ENCODE data around the gene DNM1L. TPM values are rescaled to one million over a fixed set of nuclear protein-coding genes. Genes with fewer than 3 reads are reported as not detected.
"Not testable (repeated sequence)": the region's sequence is repeated elsewhere in the genome, so short reads cannot be mapped to it uniquely, and the experiment has no call there.

The DNM1L gene
- polyA plus RNA-seq, 1 of the 3 experiments (the other 2 are of a cell fraction) = 26.6 TPM

GRCh38 chr12:32718926-32719325 is 39.8 kb downstream of the DNM1L start:
- no peaks in the 10 kb centered on the region for H3K9me2 ChIP-seq
- no peak overlapping the region for H3K4me3 ChIP-seq (ENCODE audit: low read depth in 2 of 2, low read length in 1 of 2)
- TF ChIP-seq GATA2 (CRISPR knock-in tag; IDR thresholded peaks at IDR 0.05) (no peak), NRF1 (IDR thresholded peaks at IDR 0.05; ENCODE audit: low read depth, low read length) (no peak), PBX3 (IDR thresholded peaks at IDR 0.05) (no peak), JUND (IDR thresholded peaks at IDR 0.05) (no peak)
- CTCF ChIA-PET = interaction anchor here (0.6 kb wide), 1 partner anchor 29 kb away, joined by 3 read pairs; no protein-coding TSS in a partner anchor
- H4K20me1 ChIP-seq (ENCODE audit: insufficient read depth) = no peaks in the 10 kb centered on the region
- no peaks in the 10 kb centered on the region for H3K9me3 ChIP-seq
- H3K4me2 ChIP-seq = no peak overlapping the region
- H3K9ac ChIP-seq = no peak overlapping the region
- no peaks in the 10 kb centered on the region for H3K27me3 ChIP-seq (ENCODE audit: insufficient read depth)
- 96% methylated on average over 2 of the region's 2 CpGs for WGBS (ENCODE audit: low lambda C conversion rate)
- POLR2A ChIA-PET = no interaction called here
- no peak overlapping the region for H3K27ac ChIP-seq (ENCODE audit: low read depth in 2 of 2, low read length in 1 of 2)
- H3K4me1 ChIP-seq (ENCODE audit: control insufficient read depth in 1 of 2, insufficient read depth in 2 of 2, low read depth in 1 of 2, low read length in 1 of 2) = no peaks in the 10 kb centered on the region
- H3K79me2 ChIP-seq (ENCODE audit: insufficient read depth) = no peaks in the 10 kb centered on the region
- H3F3A ChIP-seq (replicated peaks; ENCODE audit: insufficient read depth) = peaks cover 12% of the 10 kb centered on the region
- no peak overlapping the region for H2AFZ ChIP-seq (ENCODE audit: low read depth)
- no peak for DNase-seq
- H3K36me3 ChIP-seq (replicated peaks in 1 of 2; ENCODE audit: control insufficient read depth in 1 of 2, insufficient read depth in 2 of 2, low read length in 1 of 2) = peaks cover 39 to 55% of the 10 kb centered on the region in 2 experiments

GRCh38 chr12:32725308-32725707 is 46.2 kb downstream of the DNM1L start:
- H2AFZ ChIP-seq (ENCODE audit: low read depth); H3K4me2 ChIP-seq; H3K9ac ChIP-seq; POLR2A ChIA-PET; H3K4me1 ChIP-seq (ENCODE audit: control insufficient read depth in 1 of 2, insufficient read depth in 2 of 2, low read depth in 1 of 2, low read length in 1 of 2); H3K9me3 ChIP-seq; H3K4me3 ChIP-seq (ENCODE audit: low read depth in 2 of 2, low read length in 1 of 2); H3K9me2 ChIP-seq; H3K27ac ChIP-seq (ENCODE audit: low read depth in 2 of 2, low read length in 1 of 2); H4K20me1 ChIP-seq (ENCODE audit: insufficient read depth); H3K79me2 ChIP-seq (ENCODE audit: insufficient read depth); H3K27me3 ChIP-seq (ENCODE audit: insufficient read depth); DNase-seq: not testable (repeated sequence)
- CTCF ChIA-PET = interaction anchor here (1.4 kb wide), 1 partner anchor 53 kb away, joined by 3 read pairs; no protein-coding TSS in a partner anchor
- 98% methylated on average over 3 of the region's 3 CpGs for WGBS (ENCODE audit: low lambda C conversion rate)
- Histone ChIP-seq H3F3A (replicated peaks; ENCODE audit: insufficient read depth) (peaks cover 14% of the 10 kb centered on the region), H3K36me3 (replicated peaks in 1 of 2; ENCODE audit: control insufficient read depth in 1 of 2, insufficient read depth in 2 of 2, low read length in 1 of 2) (peaks cover 53 to 67% of the 10 kb centered on the region in 2 experiments)

- no peak overlapping the region for H3K4me3 ChIP-seq (ENCODE audit: low read depth in 2 of 2, low read length in 1 of 2)
- H3K4me2 ChIP-seq = no peak overlapping the region
- no peak overlapping the region for H3K27ac ChIP-seq (ENCODE audit: low read depth in 2 of 2, low read length in 1 of 2)
- H3K9me3 ChIP-seq = no peaks in the 10 kb centered on the region
- H2AFZ ChIP-seq (ENCODE audit: low read depth) = no peak overlapping the region
- H3K9ac ChIP-seq = no peak overlapping the region
- 0 out of 2 replicates have a peak, but pooled peaks cover 3% of the 10 kb centered on the region for H3K79me2 ChIP-seq (ENCODE audit: insufficient read depth)
- WGBS (ENCODE audit: low lambda C conversion rate) = 88% methylated on average over 2 of the region's 2 CpGs
- peaks cover 48 to 65% of the 10 kb centered on the region in 2 experiments for H3K36me3 ChIP-seq (replicated peaks in 1 of 2; ENCODE audit: control insufficient read depth in 1 of 2, insufficient read depth in 2 of 2, low read length in 1 of 2)
- H3F3A ChIP-seq (replicated peaks; ENCODE audit: insufficient read depth) = peaks cover 7% of the 10 kb centered on the region
- POLR2A ChIA-PET = no interaction called here
- DNase-seq = no peak
- H3K4me1 ChIP-seq (ENCODE audit: control insufficient read depth in 1 of 2, insufficient read depth in 2 of 2, low read depth in 1 of 2, low read length in 1 of 2) = no peaks in the 10 kb centered on the region
- CTCF ChIA-PET = no interaction called here
- no peaks in the 10 kb centered on the region for H3K9me2 ChIP-seq
- H3K27me3 ChIP-seq (ENCODE audit: insufficient read depth) = no peaks in the 10 kb centered on the region
- no peaks in the 10 kb centered on the region for H4K20me1 ChIP-seq (ENCODE audit: insufficient read depth)
- TF ChIP-seq GABPA (IDR thresholded peaks at IDR 0.05; ENCODE audit: low read depth) (no peak), GATA2 (CRISPR knock-in tag; IDR thresholded peaks at IDR 0.05) (no peak), TAF1 (IDR thresholded peaks at IDR 0.05; ENCODE audit: borderline replicate concordance, low read depth, low read length) (no peak), SIN3A (IDR thresholded peaks at IDR 0.05; ENCODE audit: borderline replicate concordance, low read depth, low read length) (no peak), CTCF (IDR thresholded peaks at IDR 0.05) (no peak), EP300 (IDR thresholded peaks at IDR 0.05; ENCODE audit: borderline replicate concordance in 1 of 2, low read depth in 1 of 2, low read length in 1 of 2) (no peak), RAD21 (IDR thresholded peaks at IDR 0.05; ENCODE audit: low read length) (no peak), MEF2A (IDR thresholded peaks at IDR 0.05; ENCODE audit: borderline replicate concordance, low read depth) (no peak), IRF3 (IDR thresholded peaks at IDR 0.05; ENCODE audit: low read depth, low read length) (no peak), FOXJ3 (CRISPR knock-in tag; IDR thresholded peaks at IDR 0.05) (no peak), USF2 (IDR thresholded peaks at IDR 0.05; ENCODE audit: borderline replicate concordance, low read depth, low read length) (no peak), TEAD4 (IDR thresholded peaks at IDR 0.05; ENCODE audit: borderline replicate concordance, insufficient read depth) (no peak), FOXM1 (IDR thresholded peaks at IDR 0.05; ENCODE audit: low read depth) (no peak), NFIC (IDR thresholded peaks at IDR 0.05; ENCODE audit: borderline replicate concordance) (no peak), FOSL2 (IDR thresholded peaks at IDR 0.05; ENCODE audit: borderline replicate concordance, low read depth) (no peak), RXRA (IDR thresholded peaks at IDR 0.05; ENCODE audit: borderline replicate concordance, low read depth) (no peak)
Observed at GRCh38 chr12:32726286-32726685, 47.2 kb downstream of the DNM1L start.

All from SK-N-SH (cell line).